ENCODE measurements around the gene DCTD.

The DCTD gene

DNA sequence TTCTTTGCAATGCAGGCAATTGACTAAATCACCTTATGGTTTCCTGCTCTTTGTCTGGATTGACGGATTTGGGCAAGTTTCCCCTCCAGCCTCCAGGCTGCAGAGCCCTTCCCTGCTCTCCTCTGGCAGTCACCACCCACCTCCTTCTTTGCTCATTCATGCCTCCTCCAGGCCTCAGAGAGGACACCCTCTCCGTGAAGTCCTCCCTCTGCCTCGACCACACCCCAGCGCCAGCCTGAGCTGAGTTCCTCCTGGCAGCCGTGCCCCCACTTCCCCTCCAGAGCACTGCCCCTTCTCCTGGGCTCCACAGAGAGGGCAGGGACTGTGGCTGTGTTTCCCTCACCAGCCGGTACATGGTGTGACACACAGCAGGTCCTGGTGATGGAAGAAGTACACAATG lies 53.7 kb downstream of the DCTD start:
- peak; percentile 12 for DNase-seq

DNA sequence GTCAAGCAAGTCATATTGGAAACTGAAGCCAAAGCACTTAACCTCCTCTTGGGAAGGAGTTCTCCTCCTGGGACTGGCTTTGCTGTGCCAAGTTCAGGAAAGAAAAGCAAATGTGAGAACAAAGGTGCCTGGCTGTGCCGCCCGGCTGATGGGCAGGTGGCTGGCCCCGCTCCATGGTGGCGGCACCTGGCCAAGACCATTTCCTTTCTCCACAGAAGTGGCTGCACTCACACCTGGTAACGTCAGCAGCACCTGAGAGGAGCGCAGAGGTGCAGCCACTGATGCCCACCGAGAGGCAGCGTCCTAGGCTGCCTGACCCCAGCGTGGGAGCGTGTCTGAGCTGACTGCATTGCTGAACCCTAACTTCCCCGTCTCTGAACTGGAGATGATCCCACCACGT lies 54.3 kb downstream of the DCTD start:
- DNase-seq: no peak

DNA sequence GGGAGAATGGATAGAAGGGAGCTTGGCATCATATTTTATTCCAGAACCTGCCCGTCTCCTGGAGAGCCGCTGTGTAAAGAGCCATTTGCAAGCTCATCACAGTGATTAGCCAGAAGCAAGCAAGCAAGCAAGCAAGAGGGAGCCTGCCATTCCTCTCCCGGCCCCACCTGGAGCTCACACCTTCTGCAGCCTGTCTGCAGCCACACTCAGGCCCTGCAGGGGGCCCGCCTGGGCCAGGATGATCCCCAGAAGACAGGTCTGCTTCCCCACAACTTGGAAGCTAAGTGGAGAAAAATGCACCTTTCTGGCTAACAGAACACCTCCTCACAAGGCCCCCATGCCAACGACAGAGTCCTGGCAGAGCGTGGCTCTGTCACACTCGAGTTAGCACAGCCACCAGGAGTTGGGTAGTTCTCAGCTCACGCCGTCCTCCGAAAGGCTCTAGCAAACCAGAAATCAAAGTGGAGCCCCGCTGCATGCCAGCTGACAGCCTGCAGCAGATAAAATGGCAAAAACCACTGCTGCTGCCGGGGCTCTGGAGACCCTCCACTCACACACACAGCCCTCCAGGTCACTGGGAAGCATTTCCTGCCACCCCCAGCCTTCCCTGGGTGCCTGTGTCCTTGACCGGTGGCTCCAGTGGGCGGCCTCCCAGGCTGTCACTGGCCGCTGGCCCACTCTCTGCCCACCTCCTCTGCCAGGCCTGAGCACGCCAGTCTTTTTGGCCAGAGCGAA lies 54.9 kb downstream of the DCTD start:
- no peak for DNase-seq

DNA sequence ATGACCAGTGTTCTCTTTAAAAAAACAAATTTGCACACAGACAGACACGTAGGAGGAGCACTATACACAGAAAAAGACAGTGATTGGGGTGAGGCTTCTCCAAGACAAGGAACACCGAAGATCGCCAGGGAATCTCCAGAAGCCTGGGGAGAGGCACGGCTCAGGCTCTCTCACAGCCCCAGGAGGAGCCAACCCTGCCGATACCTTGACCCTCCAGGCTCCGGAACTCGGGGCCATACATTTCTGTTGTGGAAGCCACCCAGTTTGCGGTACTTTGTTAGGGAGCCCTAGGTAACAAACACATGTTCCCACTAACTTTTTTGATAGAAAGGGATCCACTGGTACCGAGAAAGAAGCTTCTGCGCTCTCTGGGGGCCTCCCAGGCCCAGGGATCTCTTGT lies 55.8 kb downstream of the DCTD start:
- DNase-seq: no peak

DNA sequence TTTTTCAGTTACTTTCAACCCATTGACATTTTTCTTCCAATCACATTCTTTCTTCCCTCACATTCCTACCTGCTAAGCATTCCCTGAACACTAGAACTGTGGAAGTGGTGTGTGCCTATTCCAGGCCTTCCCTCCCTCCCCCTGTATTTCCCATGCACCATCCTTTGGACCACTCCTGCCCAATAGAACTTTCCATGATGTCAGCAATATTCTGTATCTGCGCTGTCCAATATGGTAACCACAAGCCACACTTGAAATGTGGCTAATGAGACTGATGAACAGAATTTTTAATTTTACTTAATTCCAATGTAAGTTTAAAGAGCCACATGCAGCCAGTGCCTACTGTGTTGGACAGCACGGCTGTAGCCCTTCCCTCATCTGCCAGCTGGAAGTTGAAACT lies 57.5 kb downstream of the DCTD start:
- no peak for DNase-seq

DNA sequence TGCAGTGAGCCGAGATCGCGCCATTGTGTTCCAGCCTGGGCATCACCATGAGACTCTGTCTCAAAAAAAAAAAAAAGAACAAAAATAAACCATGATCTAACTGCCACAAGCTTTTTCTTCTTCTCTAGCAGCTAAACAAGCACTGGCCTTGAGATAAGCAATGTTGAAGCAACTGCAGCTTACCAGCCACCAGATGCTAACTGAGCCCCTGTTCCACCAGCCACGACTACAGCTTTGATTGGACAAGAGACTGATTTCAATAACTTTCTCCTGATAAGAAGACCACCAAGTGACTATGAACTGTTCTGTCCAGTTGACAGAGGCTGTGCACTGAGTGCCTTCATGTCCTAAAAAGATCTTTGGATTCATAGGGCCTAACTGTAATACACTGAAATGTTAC lies 58.5 kb downstream of the DCTD start:
- peak; percentile 34 for DNase-seq

DNA sequence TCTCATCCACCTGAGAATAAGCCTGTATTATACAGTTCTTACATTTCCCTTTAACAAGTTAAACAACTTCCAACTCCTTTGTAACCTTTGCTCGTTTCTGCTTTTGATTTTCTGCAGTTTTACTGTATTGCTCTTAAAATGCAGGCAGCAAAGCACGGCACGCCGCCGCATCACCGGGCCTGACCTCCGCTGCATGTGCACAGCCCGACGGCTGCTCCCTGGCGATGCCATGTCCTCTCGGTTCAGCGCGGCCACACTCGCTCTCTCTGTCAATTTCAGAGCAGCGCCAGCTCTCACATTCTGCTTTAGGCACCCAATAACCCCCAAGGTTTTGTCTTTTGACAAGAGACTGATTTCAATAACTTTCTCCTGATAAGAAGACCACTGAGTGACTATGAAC lies 60.3 kb downstream of the DCTD start:
- no peak for DNase-seq

DNA sequence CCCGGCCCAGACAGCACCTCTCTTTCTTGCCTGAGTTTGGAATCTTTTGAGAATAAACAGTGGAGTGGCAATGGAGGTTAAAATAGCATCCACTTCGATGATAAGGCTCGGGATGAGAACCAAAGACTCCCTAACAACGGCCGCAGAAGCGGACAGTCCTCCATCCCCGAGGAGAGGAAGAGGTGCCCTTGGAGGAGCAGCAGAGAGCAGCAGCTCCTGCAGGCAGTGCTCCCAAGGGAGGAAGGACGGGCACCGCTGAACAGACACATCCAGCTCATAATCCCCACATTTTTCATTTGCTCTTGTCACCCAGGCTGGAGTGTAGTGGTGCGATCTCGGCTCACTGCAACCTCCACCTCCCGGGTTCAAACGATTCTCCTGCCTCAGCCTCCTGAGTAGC lies 61.3 kb downstream of the DCTD start:
- no peak for DNase-seq

DNA sequence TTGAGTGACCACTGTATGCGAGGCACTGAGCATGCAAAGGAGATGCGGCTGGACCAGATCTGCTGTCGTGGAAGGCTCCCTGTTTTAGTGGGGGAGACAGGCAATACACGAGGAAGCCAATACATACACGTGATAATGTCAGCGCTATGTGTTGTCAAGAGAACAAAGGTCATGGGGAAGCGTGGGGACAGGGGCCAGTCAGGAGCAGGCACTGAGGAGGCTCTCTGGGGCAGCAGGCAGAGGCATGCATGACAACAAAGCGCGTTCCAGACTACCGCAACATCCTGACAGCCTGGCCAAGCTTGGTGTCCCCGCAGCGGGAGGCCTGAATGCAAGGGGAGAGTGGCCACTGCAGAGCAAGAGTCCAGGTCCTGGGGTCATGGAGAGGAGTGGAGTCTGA lies 61.9 kb downstream of the DCTD start:
- no peak for DNase-seq

DNA sequence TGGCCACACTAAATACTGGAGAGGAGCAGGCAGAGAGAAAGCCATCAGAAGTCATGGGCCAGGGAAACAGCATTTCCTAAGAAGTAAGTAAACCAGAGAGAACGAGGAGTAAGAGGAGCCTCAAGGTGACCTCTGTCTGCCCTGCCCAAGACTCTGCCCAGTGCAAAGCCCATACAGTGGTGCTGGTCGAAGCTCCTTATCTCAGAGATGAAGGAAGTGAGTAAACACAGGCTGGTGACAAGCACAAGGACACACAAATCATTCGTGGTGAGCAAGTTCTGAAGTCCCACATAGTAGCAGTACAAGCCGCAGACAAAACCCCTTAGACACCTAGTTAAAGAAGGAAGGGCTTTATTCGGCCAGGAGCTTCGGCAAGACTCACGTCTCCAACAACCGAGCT lies 62.7 kb downstream of the DCTD start:
- no peak for DNase-seq

DNA sequence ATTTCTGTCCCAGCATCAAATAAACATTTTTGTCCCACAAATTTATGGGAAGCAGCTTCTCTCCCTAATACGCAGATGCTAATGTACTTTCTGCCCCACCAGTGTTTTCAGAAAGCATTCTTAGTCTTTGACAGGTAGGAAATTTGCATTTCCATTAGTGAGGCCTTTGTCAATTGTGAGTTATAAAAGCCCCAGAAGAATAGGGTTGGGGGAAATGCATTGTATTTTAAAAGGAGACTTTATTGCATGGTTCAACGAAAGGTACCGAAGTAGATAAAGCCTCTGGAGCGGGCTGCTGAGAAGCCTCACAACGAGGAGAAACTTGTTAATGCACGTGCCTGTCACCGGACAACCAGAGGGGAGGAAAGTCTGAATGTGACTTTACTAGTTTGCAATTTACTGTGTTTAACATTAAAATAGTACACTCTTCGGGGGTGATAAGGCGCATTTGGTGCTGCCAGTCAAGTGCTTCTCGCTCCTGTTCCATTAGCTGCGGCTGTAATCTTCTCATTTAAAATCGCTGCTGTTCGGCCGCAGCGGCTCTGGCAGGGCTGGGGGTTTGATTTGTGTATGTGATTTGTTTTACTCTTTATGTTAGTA lies 63.4 kb downstream of the DCTD start:
- no peak for DNase-seq

DNA sequence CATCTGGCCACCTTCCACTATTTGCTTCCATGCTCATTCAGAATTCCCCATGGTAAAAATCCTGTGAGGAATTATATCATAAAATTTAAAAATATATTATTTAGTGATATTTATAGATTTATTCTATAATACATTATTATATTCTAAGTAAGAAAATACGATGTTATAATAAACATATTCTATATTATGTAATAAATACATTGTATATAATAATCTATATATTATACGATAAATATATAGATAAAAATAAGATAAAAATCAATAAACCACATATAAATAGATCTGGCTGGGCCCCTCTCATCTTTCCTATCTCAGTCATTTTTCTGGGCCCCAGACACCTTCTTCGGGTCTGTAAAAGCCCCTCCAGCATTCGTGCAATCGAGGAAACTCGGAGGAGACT lies 68.5 kb downstream of the DCTD start:
- no peak for DNase-seq

DNA sequence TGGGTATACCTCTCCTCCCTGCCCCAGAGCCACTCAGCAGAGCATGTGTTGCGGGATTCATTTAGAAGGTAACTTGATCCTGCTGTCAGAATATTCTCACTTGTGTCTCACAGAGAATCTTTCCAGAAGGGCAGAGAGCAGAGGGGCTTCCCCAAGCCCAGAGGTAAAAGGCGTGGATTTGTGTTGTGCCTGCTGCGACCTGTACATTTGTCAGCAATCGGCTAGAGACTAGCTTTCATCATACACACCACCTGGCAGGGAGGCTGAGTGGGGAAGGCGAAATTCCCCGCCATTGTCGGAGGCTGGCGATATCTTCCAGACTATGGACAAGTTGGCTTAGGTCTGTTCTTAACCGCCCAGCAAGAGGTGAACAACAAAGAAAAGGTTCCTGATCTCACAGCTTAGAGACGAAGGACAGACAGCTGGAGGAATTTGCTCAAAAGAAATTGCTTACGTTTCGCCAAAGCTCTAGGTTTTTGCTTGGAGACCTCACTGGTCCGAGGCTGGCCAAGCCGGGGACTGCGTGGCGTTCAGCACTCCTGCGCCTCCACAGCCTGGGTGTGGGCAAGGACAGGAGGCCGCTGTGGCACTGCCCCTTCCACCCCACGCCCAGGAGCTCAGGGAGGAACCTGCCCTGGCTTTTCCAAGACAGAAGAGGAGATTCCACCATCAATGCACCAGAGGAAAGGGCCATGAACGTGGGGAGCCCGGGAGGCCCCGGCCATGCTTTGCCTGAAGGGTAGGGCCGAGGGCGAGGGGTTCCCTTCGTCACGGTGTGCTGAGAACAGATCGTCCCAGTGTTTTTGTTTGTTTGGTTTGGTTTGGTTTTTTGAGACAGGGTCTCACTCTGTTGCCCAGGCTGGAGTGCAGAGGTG lies 69.4 kb downstream of the DCTD start:
- no peak for DNase-seq

DNA sequence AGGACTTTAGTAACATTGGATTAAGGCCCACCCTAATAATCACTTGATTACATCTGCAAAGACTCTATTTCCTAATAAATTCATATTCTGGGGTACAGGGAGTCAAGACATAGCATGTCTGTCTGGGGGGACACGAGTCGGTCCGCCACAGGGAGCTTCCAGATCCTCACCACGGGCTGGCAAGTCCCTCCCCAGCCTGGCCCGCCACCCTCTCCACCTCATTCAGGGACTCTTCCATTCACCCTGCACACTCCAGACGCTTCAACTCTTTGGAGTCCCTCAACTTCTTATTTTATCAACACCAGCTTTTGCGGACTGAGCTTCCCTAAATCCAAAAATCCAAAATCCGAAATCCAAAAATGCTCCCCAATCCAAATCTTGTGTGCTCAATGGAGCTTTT lies 71.2 kb downstream of the DCTD start:
- DNase-seq: no peak

DNA sequence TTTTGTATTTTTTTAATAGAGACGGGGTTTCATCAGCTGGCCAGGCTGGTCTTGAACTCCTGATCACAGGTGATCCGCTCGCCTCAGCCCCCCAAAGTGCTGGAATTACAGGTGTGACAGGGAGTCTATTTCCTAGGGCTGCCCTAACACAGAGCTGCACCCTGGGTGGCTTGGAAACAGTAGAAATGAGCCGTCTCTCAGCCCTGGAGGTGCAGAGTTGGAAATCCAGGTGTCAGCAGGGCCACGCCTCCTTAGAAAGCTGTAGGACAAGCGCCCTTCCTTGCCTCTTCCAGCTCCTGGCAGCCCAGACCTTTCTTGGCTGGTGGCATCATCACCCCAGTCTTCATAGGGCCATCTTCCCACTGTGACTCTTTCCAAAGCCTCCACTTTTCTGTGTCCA lies 71.6 kb downstream of the DCTD start:
- DNase-seq: no peak

DNA sequence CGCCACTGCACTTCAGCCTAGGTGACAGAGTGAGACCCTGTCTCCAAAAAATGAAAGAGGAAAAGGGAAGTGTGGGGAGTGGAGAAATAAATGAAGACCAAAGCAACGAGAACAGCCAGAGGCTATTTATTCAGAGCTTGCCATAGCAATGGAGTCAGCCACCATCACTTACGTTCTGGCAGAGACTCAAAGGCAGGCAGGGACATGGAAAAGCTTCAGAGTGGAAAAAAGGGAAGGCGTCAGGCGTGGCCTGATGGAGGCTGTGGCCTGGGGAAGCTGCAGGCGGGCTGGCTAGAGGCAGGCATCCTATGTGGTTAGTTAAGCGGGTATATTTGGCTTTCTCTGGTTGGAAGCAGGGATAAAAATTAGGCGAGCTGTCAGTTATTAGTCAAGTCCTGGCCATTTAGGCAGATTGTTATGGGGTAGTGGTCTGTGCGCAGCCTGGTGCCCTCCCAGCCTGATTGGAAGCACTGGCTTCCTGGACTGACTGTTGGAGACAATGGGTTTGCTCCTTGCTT lies 73.3 kb downstream of the DCTD start:
- no peak for DNase-seq

DNA sequence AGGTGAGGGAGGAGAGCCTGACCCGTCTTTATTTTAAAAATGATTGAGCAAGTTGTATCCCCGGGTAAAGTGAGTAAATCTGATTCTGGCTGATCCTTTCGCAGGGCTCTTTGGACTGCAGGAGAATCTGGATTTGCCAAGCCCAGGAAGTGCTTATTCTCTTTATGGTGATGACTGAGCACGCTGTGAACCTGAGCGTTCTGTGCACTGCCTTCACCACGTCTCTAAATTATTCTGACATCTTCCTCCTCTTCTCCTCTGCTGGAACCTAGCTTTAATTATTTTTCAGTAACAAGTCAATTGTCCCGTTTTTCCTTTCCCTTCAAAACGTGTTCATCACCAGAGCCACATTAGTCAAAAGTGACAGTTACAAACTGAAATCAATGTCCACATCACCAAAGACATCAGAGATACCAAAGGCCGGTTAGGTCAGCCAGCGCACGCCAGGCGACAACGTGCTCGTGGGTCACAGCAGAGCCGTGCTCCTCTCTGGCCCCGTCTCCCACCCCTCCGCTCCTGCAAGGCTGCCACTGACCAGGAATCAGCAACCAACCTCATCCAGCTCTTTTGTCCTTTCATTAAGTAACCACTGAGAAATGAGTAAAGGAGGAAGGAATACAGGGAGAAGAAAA lies 74.3 kb downstream of the DCTD start:
- no peak for DNase-seq

DNA sequence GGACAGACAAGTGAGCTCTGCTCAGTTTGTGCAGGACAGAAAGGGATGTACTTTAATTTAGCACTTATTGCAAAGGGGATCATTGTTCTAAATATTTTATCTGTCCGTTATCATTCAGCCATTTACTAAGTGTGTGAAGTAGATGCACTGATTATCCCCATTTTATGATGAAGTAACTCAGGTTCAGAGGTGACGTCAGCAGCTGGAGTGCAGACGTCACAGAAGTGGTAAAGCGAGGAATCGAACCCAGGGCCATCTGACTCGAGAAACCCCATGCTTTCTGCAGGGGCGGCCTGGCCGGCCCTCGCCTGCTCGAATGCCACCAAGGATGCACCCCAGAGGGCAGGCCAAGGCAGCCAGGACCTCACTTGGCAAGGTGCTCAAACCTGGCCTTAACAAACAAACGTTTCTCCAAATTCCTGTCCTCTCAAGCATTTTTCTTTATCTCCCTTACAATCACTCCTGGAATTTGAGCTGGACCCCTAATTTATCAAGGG lies 75.0 kb downstream of the DCTD start:
- DNase-seq: no peak

DNA sequence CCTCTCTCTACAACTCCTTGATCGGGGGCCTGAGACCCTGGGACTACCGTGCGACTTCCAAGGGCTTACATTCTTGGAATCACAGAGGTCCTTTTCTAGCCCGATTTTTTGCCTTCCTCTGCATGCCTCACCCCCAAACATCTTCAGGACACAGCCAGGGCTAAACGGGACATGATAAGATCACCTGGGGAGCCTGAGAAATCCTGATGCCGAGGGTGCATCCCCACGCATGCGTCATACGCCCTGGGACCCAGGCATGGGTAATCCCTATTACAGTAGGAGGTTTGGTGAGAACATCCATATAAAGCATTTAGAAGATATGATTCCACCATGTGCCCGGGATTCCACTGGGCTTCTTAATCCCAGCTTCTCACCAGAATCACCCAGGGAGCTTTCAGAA lies 77.1 kb downstream of the DCTD start:
- DNase-seq: no peak

Measured in hematopoietic multipotent progenitor cell treated with erythropoietin and hydrocortisone succinate and interleukin-3 and kit ligand, for 6 days (in vitro differentiated cells).